ENCODE results near the gene ZDHHC11B.
"Not testable (repeated sequence)": the region's sequence is repeated elsewhere in the genome, so short reads cannot be mapped to it uniquely, and the experiment has no call there.

DNA sequence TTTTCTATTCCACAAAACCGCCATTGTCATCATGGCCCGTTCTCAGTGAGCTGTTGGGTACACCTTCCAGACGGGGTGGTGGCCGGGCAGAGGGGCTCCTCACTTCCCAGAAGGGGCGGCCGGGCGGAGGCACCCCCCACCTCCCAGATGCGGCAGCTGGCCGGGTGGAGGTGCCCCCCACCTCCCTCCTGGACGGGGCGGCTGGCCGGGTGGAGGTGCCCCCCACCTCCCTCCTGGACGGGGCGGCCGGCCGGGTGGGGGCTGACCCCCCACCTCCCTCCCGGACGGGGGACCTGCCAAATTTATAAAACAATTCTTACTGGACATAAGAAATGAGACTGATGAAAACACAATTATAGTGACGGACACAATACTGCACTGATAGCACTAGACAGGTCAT lies 43.7 kb upstream of the ZDHHC11B start:
- TF ChIP-seq CTCF, POLR2A (IDR thresholded peaks at IDR 0.05): not testable (repeated sequence)
